ENCODE data around the gene CALHM2.
"Not testable (repeated sequence)": the region's sequence is repeated elsewhere in the genome, so short reads cannot be mapped to it uniquely, and the experiment has no call there.

The CALHM2 gene, protein sequence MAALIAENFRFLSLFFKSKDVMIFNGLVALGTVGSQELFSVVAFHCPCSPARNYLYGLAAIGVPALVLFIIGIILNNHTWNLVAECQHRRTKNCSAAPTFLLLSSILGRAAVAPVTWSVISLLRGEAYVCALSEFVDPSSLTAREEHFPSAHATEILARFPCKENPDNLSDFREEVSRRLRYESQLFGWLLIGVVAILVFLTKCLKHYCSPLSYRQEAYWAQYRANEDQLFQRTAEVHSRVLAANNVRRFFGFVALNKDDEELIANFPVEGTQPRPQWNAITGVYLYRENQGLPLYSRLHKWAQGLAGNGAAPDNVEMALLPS

DNA sequence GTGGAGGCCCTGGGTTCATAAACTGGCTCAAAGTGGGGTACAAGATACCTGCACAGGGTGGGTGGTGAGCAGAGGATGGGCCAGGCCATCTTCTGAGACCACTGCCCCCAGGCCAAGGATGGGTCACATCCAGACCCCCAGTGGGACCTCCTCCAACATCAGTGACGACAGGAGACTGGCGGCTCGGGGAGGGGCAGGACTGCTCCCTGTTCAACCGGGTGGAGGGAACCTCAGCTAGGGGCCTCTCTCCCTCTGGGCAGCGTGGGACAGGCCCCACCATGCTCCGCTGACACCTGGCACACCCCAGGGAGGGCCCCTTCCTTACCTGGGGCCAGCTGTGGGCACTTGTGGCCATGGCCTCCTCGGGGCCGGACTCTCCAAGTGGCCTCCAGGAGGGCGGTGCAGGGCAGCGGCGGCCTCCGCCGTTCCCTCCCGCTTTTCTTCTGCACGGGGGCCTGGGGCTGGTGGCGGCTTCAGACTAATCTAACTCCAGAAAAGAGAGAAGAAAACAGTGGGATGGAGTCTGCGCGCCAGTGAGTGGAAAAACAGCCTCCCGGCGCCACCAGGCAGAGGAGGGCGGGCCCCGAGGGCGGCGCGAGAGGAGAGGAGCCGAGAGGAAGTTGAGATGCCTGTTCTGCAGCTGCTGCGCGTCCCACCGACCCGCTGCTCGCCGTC lies at the start of gene CALHM2:
Gene CALHM2, minus strand, starts transcription at position 540 of the 675 bp plus-strand sequence. CDS start 2,429 bp downstream, outside the sequence.
- DNase-seq: peak; percentile 83

DNA sequence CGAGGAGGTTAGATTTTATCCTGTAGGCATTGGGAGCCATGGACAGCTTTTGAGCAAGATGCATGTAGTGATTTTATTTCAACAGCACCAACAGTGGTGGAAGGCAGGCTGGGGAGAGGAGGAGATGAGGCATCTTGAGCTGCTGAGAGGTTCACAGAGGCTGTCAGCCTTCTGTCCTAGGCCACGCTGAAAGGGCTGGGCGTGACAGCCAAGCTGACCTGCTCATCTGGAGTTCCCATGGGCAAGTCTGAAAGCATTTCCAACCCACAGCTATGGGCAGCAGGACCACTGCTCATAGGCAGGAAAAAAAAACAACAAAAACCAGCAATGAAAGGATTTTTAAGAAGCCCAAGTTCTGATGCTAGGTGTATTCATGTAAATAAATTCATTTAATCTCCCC lies 49.0 kb upstream of the CALHM2 start:
- no peak for DNase-seq

DNA sequence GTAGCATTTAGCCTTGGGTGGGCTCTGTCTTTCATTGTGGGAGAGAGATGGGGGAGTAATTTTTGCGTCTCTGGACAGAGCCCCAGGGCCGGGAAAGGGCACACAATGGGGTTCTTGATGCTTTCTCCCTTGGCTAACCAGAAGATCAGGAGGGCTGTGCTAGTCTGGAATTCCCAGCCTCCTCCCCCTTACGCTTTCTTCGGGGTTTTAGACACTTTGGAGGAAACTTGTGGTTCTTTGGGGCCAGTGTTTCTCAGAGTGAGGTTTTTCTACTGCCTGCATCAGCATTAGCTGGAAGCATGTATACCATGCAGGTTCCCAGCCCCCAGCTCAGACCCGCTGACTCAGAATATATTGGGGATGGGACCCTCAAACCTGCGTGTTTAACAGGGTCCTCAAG lies 48.3 kb upstream of the CALHM2 start:
- no peak for DNase-seq

DNA sequence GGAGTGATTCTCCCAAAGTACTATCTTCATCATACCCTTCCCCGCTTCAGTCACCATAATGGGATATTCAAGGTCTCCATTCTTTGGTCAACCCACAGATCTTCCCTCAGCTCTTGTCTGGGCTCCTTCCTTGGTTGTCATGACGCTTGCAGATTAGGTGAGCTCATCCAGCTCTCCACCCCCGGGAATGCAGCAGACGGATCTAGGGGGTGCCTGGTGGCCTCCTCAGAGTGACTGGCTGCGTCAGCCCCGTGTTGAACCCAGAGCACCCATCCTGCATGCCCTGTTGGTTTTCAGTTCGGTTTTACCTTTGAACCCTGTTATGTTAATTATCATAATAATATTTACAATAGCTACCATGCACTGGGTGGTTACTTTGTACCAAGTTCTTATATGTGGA lies 47.7 kb upstream of the CALHM2 start:
- DNase-seq: no peak

DNA sequence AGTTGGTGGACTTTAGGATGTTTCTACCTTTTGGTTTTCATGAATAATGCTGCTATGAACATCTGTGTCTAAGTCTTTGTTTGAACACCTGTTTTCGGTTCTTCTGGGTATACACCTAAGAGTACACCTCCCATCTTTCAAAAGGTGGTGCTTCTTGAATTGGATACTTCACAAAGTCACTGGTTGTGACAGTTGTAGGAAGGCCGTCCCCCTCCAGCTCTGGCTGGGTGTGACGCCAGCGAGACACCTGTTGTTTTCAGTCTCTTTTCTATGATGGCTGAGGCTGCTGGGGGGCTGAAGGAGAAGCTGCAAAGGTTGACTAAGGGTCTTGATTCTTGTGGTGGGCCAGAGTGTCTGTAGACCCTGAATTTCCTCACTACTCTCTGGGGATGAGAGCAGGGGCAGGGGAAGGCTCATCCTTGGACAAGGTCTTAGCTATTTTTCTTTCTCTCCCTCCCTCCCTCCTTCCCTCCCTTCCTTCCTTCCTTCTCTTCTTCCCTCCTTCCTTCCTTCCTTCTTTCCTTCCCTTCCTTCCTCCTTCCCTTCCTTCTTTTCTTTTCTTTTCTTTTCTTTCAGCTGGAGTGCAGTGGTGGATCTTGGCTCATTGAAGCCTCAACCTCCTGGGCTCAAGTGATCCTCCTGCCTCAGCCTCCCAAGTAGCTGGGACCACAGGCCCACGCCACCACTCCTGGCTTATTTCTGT lies 46.9 kb upstream of the CALHM2 start:
- DNase-seq: no peak

DNA sequence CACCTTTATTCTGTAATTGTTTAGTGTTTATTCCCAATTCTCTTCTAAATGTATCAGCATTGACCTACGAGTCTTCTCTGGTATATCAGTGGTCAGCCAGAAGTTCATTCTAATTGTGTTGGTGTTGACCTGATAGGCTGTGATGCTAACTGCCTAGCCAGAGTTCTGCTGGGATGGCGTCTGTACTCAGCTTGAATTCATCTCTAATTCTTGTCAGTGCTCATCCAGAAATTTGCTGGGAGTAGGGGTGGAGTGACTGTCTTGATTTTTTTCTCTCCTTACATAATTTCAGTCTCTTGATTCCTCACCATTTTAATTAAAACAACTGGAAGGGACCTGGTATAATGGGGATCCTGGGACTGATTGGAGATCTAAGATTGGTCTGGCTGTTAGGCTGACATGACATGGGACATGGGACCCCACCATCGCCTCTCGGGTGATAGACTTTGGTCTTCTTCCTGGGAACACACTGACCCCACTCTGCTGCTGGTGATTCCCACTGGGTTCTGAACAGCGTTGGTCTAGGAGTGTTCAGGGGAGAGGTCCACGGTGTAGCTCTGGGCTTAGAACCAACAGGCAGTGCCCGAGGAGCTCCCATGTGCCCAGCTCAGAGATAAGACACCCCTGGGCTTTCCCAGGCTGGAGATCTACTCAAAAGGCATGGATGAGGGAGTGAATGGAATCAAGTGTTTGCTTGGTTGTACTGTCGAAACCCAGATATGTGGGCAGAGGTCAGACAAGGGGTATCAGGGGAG lies 45.2 kb upstream of the CALHM2 start:
- DNase-seq: no peak

DNA sequence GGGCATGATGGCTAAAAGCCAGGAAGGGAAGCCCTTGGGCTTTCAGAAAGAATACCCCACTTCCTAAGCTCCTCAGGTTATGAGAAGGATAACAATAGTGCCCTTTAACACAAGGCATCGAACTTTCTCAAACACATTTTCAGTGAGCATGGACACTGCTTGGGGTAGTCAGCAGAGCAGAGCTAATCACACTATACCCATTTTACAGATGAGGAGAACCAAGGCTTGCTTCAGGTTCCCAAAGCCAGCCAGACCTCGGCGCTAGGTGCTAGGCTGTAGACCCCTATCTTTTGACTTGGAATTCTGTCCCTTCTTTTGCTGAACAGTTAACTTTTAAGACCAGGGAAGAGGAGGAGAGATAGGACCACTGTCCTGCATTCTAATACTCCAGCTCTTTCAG lies 43.2 kb upstream of the CALHM2 start:
- no peak for DNase-seq

DNA sequence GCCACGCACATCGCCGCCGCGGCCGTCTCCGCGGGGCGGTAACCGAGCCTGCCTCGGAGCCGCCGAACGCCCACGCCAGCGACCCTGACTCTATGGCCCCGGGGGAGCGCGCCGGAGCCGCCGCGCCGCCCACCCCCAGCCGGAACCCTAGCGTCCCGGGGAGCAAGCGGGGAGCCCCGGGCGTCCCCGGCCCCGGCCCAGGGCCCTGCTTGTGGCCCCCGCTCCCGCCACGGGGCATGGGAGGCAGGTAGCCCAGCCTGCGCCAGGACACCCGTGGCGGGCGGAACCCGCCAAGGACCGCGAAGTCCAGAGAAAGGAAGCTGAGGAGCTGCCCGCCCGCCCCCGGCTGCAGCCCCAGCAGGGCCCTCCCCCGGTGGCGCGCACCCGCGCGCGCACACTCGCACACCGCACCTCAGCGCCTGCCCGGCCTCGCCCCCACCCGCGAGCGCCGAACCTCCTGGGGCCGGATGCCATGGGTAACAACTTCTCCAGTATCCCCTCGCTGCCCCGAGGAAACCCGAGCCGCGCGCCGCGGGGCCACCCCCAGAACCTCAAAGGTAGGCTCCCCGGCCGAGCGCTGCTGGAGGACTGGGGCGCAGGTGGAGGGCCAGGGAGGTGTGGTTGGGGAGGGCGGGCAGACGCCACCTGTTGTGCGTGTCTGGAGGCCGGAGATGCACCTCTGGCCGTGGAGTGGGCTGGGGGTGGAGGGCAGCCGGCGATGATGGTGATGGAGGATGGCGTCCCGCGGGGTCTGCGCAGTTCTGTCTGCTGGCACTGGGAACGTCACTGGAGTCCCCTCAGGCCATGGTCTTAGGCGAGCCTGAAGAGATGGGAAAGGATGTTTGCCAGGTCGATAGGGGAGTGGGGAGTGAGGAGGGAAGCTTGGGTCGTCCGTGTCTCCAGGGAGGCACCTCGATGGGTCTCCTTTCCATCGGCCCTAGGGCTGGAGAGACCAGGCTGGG lies 42.0 kb upstream of the CALHM2 start:
- DNase-seq: peak; percentile 63

DNA sequence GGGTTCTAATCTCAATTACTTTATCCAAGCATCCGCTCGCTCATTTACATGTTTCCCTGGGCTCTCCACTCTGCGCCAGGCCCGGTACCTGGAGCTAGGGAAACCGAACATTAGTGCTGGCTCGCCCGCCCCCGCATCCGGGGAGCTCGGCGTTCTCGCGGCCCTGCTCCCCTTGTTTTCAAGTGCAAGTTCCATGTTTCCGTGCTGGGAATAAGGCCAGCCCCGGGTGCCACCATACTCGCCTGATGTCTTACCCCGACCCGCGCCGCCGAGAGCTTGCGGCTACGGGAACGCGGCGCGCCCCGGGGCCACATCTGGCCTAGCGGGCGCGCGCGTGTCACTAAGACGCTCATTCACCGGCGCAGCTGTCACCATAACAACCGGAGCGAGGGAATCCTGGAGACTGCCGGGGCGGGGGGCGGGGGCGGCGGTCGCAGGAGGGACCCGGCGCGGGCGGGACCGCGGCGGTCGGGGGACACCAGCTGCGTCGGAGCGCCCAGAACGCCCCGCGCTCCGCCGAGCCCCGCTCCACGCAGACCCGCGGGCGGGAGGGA lies 41.3 kb upstream of the CALHM2 start, which contains the start of gene NEURL1:
Gene NEURL1, plus strand, starts transcription at position 344 of the 554 bp plus-strand sequence. CDS start 683 bp downstream, outside the sequence.
- DNase-seq: peak; percentile 63

DNA sequence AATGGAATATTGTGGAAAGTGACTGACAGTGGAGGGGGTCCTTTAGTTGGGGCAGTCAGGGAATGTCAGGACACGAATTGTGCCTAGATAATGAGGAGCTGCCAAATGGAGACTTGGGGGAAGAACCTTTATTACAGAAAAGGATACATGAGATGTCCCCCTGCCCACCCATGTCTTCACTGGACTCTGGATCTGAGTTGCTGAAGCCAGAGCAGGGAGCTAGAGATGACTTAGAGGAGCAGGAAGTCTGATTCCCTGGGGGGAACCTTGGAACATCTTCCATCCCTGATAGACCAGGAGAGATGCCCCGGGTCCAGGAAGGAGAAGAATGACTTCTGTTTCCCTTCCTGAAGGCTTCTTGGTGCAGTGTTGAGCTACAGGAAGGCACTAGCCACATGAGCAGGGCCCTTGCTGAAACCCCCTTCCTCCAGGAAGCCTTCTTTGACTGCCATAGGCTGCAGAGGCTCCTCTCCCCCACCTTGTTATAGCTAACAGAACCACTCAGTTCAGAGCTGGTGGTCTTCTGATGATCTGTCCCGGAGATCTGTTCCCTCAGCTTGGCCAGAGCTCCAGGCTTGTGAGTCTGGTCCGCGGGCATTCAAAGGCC lies 40.6 kb upstream of the CALHM2 start:
- no peak for DNase-seq

DNA sequence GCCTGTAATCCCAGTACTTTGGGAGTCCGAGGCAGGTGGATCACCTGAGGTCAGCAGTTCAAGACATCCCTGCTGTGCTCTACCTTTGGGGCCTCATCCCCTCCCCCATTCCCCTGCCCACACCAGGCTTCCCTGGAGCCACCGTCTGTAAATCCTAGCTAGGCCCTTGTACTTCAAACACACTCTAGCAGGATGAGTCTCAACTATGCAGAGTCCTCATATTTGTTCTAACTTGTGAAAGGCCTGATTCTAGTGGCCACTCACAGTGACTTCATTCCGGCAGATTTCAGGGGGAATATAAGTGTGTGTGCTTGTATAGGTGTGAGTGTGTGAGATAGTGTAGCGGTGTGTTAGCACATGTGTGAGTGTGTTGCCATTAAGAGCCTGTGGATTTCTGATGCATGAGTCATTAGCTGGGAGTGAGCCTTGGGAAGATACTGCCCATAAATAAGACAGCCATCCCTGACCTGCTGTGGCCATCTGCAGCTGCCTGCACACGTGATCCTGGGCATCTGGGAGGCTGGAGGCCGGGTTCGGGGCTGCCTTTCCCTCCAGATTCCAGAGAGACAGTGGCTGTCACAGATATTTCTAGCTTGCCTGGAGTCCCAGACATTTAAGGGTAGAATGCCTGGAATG lies 39.7 kb upstream of the CALHM2 start:
- no peak for DNase-seq

DNA sequence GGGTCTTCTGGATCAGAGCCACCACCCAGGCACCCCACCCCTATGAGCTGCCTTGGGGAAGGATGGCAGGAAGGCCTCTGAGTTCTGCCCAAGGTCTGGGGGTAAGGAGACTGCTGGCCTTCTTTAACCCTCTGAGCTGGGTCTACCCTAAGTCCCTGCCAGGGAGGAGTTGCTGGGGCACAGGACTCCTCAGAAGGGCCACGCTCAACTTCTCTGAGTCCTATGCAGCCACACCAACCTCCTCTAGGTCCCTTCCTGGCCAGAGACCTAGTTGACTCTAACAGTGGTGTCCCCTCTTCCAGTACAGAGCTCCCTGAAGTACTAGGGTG lies 38.8 kb upstream of the CALHM2 start:
- DNase-seq: no peak

DNA sequence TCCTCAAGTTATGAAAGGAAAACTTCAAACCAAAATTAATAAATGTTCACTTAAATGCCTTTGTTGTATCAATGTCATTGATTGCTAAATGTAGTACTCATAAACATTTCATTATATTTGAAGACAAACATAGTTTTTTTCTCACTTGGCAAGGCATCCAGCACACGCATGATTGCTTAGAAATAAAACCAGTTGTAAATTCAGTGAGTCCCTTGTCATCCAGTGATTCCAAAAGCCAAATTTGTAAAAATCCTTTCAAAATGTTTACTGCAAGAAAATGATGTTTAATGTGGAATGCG lies 35.2 kb upstream of the CALHM2 start:
- no peak for DNase-seq

DNA sequence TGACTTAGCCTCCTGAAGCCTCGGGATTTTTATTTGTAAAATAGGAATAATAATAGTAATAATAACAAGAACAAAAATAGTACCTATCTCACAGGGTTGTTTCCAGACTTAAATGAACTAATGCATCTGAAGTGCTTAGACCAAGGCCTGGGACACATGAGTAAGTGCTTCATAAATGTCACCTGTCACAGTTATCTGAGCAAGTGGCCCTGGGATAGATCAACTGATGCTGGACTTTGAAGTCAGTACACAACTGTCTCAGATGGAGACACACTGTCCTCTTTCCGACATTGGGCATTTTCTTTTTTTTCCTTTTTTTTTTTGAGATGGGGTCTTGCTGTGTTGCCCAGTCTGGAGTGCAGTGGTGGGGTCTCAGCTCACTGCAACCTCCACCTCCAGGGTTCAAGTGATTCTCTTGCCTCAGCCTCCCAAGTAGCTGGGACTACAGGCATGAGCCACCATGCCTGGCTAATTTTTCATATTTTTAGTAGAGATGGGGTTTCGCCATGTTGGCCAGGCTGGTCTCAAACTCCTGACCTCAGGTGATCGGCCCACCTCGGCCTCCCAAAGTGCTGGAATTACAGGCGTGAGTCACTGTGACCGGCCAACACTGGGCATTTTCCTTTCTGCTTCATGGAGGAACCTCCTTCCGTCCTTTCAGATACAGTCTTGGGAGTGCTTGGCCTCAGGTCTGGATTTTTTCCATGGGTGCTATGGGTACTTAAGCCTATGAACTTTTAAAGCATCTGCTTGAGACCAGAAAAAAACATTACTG lies 34.7 kb upstream of the CALHM2 start:
- DNase-seq: not testable (repeated sequence)

DNA sequence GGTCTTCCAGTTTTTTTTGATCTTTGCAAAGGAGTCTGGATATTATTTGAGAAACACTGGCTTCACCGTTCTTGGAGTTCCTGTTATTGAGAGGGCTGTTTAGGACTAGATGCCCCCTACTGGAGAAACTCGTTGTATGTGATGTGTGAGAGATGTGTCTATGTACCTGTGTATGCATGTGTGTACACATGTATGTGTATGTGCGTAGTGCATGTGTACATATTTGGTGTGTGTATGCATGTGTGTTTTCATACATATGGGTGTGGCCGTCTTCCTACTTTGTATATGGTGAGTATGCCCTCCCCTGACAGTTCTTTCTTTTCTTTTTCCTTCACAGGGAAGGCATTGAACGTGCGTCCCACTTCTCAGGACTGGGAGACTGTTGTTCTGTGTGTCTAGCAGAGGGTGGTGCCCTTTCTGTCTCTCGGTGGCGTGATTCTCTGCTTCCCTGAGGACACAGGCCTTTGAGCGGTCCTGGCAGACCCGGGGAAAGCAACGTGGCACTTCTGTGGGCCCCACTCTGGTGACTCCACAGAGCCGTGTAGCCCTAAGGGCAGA lies 29.9 kb upstream of the CALHM2 start:
- DNase-seq: no peak

DNA sequence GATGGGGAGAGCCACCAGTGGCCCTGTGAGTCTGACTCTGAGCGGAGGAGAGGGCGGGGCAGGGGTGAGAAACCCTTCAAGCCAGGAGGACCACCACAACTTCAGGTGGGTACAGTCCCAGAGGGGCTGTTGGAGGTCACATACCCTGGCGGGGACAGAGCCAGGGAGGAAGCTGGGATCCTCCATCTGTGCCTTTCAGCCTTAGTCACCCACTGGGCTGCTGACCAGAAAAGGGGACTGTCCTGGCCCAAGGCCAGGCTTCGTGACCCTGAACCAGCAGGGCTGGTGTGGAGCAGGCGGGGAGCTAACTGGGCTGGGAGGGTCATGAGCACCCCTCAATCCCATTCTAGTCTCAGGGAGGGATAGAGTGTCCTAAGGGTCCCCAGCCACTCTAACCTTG lies 28.4 kb upstream of the CALHM2 start:
- no peak for DNase-seq

DNA sequence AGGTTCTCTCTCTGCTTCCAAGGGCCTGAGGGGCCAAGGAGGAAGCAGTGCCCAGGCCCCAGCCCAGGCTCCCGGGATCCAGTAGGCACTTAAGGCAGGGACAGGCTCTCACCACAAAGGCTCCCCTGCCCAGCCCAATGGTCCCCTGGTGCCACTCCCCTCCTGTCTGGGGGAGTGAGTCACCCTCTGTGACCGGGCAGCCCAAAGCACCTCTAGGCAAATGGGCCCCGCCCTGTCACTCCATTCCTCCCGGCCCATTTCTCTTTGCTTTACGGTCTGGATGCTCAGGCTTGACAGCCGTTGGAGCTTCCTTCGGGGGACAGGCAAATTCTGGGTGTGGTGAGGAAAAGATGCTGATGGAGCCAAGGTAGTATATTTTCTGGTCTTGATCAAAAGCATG lies 27.0 kb upstream of the CALHM2 start, which contains the start of gene CALHM3:
Gene CALHM3, minus strand, starts transcription at position 106 of the 400 bp plus-strand sequence. CDS start 208 bp downstream, outside the sequence.
- no peak for DNase-seq

DNA sequence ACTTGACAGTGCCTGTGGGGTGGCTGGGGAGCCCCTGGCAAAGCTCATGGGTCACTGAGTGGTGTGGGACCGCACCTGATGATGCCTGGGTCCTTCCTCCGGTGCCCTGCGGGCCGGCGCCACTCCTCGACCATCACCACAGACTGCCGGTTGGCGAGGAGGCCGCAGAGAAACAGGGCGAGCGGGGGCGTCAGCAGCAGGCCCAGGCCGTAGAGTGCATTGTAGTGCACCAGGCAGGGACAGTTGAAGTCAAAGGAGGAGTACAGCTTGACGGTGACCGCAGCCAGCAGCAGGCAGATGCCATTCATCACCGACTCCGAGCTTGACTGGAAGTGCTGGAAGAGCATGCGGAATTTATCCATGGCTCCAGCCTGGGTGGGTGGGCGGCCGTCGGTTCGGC lies 26.5 kb upstream of the CALHM2 start:
- DNase-seq: no peak

DNA sequence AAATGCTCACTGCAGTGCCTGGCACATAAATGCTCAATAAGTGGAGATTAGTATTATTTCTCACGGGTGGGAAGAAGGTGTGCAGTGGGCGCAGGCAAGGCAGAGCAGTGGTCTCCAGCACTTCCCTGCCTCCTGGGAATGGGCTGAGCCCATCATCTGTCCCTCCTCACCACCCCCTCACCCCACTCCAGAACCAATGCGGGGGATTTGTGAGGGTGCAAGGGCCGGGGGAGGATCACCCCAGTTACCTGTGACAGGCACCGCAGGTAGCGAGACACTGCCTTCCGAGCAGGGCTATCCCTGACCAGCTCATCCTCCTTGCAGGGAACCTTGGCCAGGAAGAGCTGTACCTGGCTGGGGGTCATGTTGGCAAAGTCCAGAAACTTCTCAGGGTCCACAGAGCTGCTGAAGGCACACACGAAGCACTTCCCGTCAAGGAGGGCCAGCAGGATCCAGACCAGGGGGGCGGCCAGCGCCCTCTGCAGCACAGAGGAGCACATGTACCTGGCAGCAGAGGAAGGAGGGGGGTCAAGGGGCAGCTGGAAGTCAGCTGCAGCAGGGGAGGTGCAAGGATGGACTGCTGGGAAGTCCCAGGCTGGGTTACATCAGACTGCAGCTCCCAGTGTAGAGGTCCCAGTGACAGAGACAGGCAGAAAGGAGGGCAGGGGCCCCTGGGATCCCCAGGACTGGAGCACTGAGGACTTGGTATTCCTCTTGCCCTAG lies 24.0 kb upstream of the CALHM2 start:
- DNase-seq: no peak
